ENCODE data around the gene LCN12.

The LCN12 gene

GRCh38 chr9:136939431-136939995, 12.6 kb upstream of the LCN12 start:
- no peak overlapping the region for H3K27ac ChIP-seq (ENCODE audit: low read depth, low read length)
- H3K4me3 ChIP-seq (ENCODE audit: low read length): no peak overlapping the region
- no peak overlapping the region for H3K4me2 ChIP-seq (ENCODE audit: low read length)
- H3K9me2 ChIP-seq (replicated peaks; ENCODE audit: control insufficient read depth, low read length): no peaks in the 10 kb centered on the region
- peaks cover 43% of the 10 kb centered on the region for H3K36me3 ChIP-seq (ENCODE audit: control insufficient read depth, low read length)
- H3K27me3 ChIP-seq (ENCODE audit: control insufficient read depth, low read length): no peaks in the 10 kb centered on the region
- peaks cover 31% of the 10 kb centered on the region for H3K79me2 ChIP-seq (ENCODE audit: control insufficient read depth, low read length)
- peaks cover 14% of the 10 kb centered on the region for H3F3A ChIP-seq (ENCODE audit: control insufficient read depth, insufficient read depth)
- no peaks in the 10 kb centered on the region for H3K9me3 ChIP-seq (ENCODE audit: control insufficient read depth, insufficient read depth, low read length)
- peaks cover 4% of the 10 kb centered on the region; the same call in 1 of the 2 replicates for H3K4me1 ChIP-seq (ENCODE audit: control insufficient read depth, low read length)
- TF ChIP-seq EZH2phosphoT487 (IDR thresholded peaks at IDR 0.05; ENCODE audit: borderline replicate concordance, low read length): no peak
- TF ChIP-seq CTCF (IDR thresholded peaks at IDR 0.05; ENCODE audit: low read depth, low read length, poor library complexity, severe bottlenecking): no peak
- H4K20me1 ChIP-seq (ENCODE audit: control insufficient read depth, insufficient read depth, low read depth, low read length): 0 out of 2 replicates have a peak, but pooled peaks cover 3% of the 10 kb centered on the region

- peaks cover 42% of the 10 kb centered on the region for H3K36me3 ChIP-seq (ENCODE audit: control insufficient read depth, low read length)
- H3K27me3 ChIP-seq (ENCODE audit: control insufficient read depth, low read length): no peaks in the 10 kb centered on the region
- H3K4me3 ChIP-seq (ENCODE audit: low read length): no peak overlapping the region
- no peak overlapping the region for H3K27ac ChIP-seq (ENCODE audit: low read depth, low read length)
- H4K20me1 ChIP-seq (ENCODE audit: control insufficient read depth, insufficient read depth, low read depth, low read length): 0 out of 2 replicates have a peak, but pooled peaks cover 3% of the 10 kb centered on the region
- peaks cover 8% of the 10 kb centered on the region for H3K4me1 ChIP-seq (ENCODE audit: control insufficient read depth, low read length)
- no peak overlapping the region for H3K4me2 ChIP-seq (ENCODE audit: low read length)
- peaks cover 31% of the 10 kb centered on the region for H3K79me2 ChIP-seq (ENCODE audit: control insufficient read depth, low read length)
- no peaks in the 10 kb centered on the region for H3K9me2 ChIP-seq (replicated peaks; ENCODE audit: control insufficient read depth, low read length)
- H3K9me3 ChIP-seq (ENCODE audit: control insufficient read depth, insufficient read depth, low read length): no peaks in the 10 kb centered on the region
- TF ChIP-seq EZH2phosphoT487 (IDR thresholded peaks at IDR 0.05; ENCODE audit: borderline replicate concordance, low read length) (no peak), CTCF (IDR thresholded peaks at IDR 0.05; ENCODE audit: low read depth, low read length, poor library complexity, severe bottlenecking) (no peak)
- H3F3A ChIP-seq (ENCODE audit: control insufficient read depth, insufficient read depth): peaks cover 14% of the 10 kb centered on the region
These were observed 12.0 kb upstream of the LCN12 start for GRCh38 chr9:136939996-136940525.

GRCh38 chr9:136940526-136941230, 11.4 kb upstream of the LCN12 start:
- Histone ChIP-seq H3K9me3 (ENCODE audit: control insufficient read depth, insufficient read depth, low read length) (no peaks in the 10 kb centered on the region), H3K4me3 (ENCODE audit: low read length) (no peak overlapping the region), H3K27ac (ENCODE audit: low read depth, low read length) (no peak overlapping the region), H3K27me3 (ENCODE audit: control insufficient read depth, low read length) (no peaks in the 10 kb centered on the region), H3F3A (ENCODE audit: control insufficient read depth, insufficient read depth) (peaks cover 12% of the 10 kb centered on the region), H3K36me3 (ENCODE audit: control insufficient read depth, low read length) (peaks cover 42% of the 10 kb centered on the region), H3K79me2 (ENCODE audit: control insufficient read depth, low read length) (peaks cover 31% of the 10 kb centered on the region), H3K4me1 (ENCODE audit: control insufficient read depth, low read length) (peaks cover 9% of the 10 kb centered on the region), H3K9me2 (replicated peaks; ENCODE audit: control insufficient read depth, low read length) (no peaks in the 10 kb centered on the region), H3K4me2 (ENCODE audit: low read length) (no peak overlapping the region), H4K20me1 (ENCODE audit: control insufficient read depth, insufficient read depth, low read depth, low read length) (0 out of 2 replicates have a peak, but pooled peaks cover 3% of the 10 kb centered on the region)
- TF ChIP-seq CTCF (IDR thresholded peaks at IDR 0.05; ENCODE audit: low read depth, low read length, poor library complexity, severe bottlenecking) (no peak), EZH2phosphoT487 (IDR thresholded peaks at IDR 0.05; ENCODE audit: borderline replicate concordance, low read length) (no peak)

All from DOHH2 (cell line).